HG03558 (cell line): ENCODE results near the gene MORC2.

Experiments
- ATAC-seq: cut with Tn5 transposase; IDR thresholded peaks from one replicate; pipeline ENCODE4 v1.9.1; 2021; ENCODE audit warnings: moderate number of reproducible peaks; ENCODE audit not compliant: unreplicated experiment; ENCODE audit errors: extremely low read depth

Gene MORC2

DNA sequence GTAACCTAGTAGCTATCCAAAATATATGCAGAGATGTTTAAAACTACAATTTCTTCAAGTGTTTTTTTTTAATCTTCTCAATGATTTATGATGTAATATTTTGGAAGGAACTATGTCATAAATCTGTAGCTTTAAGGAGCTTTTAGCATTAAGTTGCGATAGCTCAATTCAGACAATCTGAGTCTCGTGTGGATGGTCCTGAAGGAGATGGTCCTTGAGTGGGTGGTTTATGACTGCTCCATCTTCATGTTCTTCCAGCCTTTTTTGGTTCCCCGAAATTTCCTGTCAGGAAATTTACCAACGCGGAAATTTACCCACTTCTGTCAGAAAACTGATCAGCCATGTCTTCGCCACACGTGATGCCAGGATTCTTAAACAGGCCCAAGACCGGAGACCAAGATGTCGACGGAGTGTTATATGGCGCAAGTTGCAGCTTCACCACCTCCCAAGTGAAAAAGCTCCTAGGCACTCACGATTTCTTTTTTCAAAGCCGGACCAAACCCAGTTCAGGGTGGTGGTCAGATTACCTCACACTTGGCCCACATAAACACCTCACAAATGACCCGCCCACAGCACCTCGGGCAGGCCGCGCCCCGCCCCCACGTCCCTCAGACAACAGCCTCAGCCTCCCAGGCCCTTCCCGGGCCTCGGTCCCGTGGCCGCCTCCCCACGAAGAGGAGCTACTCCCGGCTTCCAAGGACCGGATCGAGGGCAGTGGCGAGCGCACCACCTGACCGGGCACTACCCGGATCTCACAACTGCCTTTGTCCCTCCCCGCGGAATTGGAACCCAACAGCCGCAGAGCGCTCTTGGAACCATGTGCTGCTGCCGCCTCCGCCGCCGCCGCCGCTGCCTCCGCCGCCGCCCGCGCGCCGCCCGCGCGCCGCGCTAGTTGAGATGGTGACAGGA, at the start of gene MORC2:
TSS of gene MORC2 (minus strand) at position 760 of the 909 bp plus-strand sequence. CDS start 885 bp downstream, outside the sequence.
- ATAC-seq, result no peak

DNA sequence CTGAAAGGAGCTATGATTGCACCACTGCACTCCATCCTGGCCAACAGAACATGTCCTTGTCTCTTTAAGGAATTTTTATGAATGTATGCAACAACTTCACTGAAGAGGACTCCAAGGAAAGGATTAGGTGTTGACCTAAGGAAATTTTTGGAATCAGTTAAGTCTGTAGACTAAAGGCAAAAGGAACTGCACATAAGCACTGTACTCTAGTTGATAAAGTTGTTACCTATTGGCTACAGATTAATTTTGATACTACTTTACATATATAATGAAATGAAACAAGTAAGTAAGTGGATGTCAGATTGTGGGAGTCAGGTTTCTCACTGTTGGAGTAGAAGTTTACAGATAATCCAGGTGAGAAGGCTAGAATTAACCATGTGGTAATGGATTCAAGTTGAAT, 37.0 kb upstream of the MORC2 start:
- no peak for ATAC-seq

DNA sequence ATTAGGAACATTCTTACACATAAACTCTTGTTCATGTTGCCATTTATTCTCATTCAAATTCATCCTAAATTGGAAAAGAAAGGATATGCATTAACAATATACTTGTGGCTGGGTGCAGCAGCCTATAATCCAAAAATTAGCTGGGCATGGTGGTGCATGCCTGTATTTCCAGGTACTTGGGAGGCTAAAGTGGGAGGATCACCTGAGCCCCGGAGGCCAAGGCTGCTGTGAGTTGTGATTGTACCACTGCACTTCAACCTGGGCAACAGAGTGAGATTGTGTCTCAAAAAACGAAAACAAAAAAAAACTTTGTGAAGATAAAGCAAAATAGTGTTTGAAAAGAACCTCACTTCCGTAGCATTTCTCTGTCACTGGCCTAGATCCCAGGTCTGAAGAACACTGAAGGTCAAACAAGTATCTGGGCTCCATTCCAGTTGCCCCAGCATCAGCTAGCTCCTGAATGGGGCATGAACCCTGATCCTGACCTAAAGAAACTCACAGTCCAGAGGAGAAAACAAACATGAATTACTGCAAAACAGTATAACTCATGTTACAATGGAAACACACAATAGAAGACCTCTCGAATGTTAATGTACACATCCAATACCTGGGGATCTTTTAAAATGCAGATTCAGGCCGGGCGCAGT, 32.7 kb upstream of the MORC2 start:
- ATAC-seq, result no peak

DNA sequence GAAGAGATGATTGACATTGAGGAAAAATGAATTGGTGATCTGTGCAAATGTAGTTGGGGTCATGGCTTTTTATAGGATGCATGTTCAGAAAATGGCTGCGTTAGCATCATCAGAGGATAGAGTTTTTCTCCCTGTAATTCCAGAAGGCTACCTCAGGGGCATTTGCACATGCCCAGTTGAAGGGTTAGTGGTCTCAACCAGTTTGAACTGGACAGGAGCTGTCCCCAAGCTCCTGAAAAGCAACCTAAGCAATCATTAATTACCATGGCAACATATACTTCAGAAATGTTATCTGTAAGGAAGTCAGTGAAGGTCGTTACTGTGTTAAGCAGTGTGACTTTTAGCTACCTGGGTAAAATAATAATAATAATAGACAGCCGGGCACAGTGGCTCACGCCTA, 29.8 kb upstream of the MORC2 start:
- no peak for ATAC-seq

DNA sequence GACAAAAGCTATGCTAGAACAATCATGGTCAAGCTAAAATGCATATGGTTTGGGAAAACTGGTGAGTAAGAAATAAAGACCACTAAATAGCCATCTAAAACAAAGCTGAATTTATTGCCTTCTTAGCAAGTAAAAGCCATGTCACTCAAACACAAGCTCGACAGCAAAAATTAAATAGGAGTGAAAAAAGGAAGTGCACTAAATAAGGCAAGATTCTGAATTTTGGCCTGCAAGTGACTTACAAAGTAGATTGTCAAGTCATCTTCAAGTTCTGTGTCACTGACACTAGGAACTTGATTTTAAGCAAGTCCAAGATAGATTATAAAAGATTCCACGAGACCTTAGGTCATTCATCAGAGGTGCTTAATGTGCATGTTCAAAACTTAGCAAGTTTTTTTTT, 27.9 kb upstream of the MORC2 start:
- ATAC-seq, result no peak

DNA sequence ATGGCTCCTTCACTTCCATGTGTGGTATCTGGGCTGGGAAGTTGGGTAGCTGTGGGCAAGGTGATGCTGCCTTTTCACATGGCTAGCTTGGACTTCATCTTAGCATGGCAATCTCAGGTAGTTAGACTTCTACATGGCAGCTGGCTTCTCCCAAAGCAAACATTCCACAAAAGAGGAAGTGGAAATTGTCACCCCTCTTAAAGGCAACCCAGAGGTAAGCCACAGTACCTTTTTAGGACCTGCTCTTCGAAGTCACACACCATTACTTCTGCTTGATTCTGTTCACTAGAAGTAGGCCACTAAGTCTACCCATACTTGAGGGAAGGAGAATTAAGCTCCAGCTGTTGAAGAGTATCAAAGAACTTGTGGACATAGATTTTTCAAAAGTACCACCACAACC, 26.4 kb upstream of the MORC2 start:
- ATAC-seq, result no peak

GRCh38 chr22:30992565-30992964, 24.0 kb upstream of the MORC2 start:
- ATAC-seq, result no peak

DNA sequence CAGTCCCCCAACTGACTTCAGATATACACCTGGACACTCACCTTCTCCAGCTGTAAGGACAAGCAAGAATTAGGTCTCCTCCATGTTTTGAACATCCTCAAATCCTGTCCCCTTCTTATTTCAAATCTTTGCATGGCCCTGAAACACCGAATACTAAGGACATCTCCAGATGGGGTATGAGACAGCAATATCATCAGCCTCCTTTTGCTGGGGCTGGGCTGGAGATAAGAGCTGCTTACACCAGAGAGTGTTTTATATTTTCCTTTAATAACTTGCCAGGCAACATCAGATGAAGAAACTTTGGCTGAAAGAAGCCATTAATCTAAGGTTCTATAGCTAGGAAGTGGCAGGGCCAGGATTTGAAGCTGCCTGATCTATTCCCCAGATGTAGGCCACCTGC, 22.1 kb upstream of the MORC2 start:
- ATAC-seq, result no peak

GRCh38 chr22:30989474-30989873, 20.9 kb upstream of the MORC2 start:
- ATAC-seq, result no peak

DNA sequence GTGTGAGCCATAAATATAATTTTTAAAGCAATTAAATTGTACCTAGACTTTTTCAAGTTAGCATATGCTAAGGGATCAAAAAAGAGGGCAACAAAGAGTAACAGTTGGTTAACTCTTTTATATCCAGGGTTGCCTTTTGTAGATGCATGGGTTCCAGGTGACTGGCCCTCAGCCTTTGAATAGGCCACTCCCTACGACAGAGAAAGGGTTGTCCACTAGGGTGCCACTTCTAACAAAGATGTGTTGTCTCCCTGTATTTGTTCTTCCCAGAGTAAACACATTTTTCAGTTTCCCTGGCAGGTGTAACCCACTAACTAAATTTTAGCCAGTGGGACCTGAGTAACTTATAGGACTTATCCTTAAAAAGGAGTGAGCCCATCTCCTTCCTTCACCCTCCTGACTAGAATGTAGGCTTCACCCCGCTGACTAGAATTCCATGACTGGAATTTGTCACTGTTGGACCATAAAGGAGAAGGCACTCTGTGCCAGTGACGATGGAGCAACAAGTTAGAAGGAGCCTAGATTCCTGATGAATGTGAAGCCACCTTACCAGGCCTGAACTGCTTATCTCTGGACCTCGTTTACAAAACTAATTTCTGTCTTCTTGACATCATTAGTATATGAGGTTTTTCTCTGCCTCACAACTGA, 17.1 kb upstream of the MORC2 start:
- ATAC-seq, result no peak

DNA sequence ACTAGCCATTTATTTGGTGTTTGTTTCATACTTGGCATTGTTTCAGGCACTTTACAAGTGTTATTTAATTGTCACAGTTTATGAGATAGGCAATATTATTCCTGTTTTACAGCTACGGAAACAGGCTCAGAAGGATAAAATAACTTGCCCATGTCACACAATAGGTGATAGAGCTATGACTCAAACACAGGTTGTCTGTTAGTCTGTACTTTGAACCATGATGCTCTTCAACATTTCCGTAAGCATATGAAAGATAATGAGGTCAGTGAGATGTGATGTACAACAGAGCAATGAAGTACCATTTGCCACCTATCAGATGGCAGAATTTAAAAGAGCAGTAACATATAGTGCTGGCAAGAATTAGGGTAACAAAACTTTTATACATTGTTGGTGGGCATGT, 15.7 kb upstream of the MORC2 start:
- ATAC-seq, result no peak

- no peak for ATAC-seq
Observed at GRCh38 chr22:30982512-30982911, 13.9 kb upstream of the MORC2 start.

DNA sequence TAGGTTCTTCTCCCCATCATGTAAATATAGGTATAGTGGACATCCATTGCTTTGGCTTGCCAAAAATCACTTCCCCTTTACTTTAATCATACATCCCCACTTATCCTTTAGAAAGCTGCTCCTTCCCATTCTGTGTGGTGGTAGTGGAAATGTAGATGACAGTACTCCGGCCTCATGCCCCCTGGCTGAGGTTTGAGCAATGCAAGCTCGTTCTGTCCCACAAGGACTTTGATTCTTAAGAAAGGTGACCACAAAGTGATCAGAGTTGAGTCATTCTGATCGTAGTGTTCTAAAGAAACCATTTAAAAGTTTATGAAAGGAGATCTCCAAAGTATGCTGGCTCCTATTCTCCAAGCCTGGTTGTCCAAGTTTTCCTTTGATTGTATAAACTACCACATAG, 11.4 kb upstream of the MORC2 start:
- ATAC-seq, result no peak

DNA sequence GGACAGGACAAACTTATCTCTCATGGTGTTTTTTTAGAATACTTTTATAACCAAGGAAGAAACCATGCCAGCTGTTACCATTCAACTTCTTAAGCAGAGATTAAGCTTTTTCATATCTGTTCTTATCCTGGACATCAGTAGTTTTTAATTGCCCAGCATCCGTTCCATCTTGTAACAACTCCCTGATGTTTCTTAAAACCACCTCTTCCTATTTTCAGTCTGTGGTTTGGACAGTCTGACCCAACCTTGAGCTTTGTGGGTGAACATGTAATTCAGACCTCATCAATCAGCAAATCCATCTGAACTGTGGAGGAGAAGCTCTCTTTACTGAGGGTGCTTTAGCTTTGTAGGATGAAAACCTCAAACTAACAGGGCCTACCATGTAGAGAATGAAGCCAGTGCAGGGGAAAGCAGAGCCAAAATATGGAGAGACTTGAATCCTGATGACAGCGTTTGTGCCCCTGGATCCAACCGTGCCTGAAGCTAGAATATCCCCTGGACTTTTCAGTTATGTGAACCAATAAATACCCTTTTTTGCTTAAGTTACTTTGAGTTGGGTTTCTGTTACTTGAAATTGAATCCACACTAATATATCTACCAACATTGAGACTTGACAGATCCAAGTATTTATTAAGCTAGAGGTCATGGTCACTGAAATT, 9.9 kb upstream of the MORC2 start:
- no peak for ATAC-seq

DNA sequence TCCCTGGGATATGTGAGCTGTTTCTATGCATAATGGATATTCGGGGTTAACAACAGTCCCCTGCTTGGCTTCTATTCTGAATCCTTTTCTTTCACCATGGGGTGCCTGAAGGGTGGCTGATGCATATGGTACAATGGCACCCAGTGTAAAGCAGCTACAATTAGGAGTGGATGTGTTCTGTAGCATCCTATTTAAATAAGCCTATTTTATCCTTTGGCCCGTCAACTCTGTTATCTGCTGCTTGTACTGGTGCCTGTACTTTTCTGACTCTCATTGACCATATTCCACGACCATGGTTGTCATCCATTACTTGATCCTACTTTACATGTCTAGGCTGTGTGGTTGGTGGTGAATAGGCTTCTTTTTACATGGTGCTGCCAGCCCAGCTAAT, 1.8 kb upstream of the MORC2 start:
- no peak for ATAC-seq

GRCh38 chr22:30969532-30970355, 1.2 kb upstream of the MORC2 start:
- ATAC-seq, result peak; percentile 9

GRCh38 chr22:30968924-30969531, 454 bp upstream of the MORC2 start, which contains the start of gene TUG1:
TSS of gene TUG1 (plus strand) at chr22:30969265.
- ATAC-seq, result peak; percentile 58

- ATAC-seq, result no peak
Observed at GRCh38 chr22:30964858-30965257, 3.7 kb downstream of the MORC2 start.

GRCh38 chr22:30955153-30955552, 13.4 kb downstream of the MORC2 start:
- no peak for ATAC-seq
